Brain microvascular endothelial cell (primary cell): ENCODE data around the gene USP12.

Experiments used
- DNase-seq: peaks from one replicate; pipeline ENCODE4 v3.0.0-alpha.2; 2020
- H3K27ac ChIP-seq: fragments of 250-450 bp; sonication (Bioruptor Pico); 2 replicates; pipeline ENCODE4 v1.5.1; 2020; ENCODE audit warnings: mild to moderate bottlenecking, moderate library complexity
- H3K27me3 ChIP-seq: fragments of 250-450 bp; sonication (Bioruptor Pico); replicated peaks from 2 replicates; pipeline ENCODE4 v1.5.1; 2020; ENCODE audit warnings: mild to moderate bottlenecking
- H3K36me3 ChIP-seq: fragments of 250-450 bp; sonication (Bioruptor Pico); replicated peaks from 2 replicates; pipeline ENCODE4 v1.5.1; 2020; ENCODE audit warnings: mild to moderate bottlenecking
- H3K4me3 ChIP-seq: 2 replicates; pipeline ENCODE4 v1.5.1; 2011; ENCODE audit warnings: low read depth, mild to moderate bottlenecking, control low read depth, low read length, moderate library complexity
- in situ Hi-C: cut with HindIII; loops from 2 replicates; pipeline ENCODE4 v1.10.0; 2017; ENCODE audit warnings: low sequenced_read_pairs, low pct_ligation_motif_present
- TF ChIP-seq, protein P1 (sequence below): IDR thresholded peaks from 2 replicates; pipeline ENCODE4 v1.5.1; 2011; ENCODE audit warnings: low read depth, mild to moderate bottlenecking, moderate library complexity, low read length, control low read depth, inconsistent platforms; ENCODE audit errors: missing control alignments

USP12 gene

DNA sequence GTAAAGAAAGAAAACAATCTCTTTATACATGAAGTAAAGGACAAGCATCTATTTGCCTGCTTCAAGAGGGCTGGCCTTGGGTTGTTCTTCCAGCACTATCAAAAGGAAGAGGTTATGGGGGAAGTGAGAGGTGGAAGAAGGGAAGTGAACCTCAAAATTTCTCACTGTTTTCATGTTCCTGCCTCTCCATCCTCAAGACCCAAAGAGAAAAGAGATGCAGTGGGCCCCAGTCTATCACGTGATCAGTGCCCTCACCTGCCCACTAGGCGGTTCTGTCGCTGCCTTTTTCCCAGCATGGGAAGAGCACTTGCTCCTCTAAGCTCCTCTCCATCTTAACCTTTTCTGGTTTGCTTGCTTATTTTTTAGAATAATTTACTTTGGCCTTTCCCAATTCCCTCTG is 6.2 kb upstream of the USP12 start:
- in situ Hi-C loops: no loop called here
- Histone ChIP-seq H3K27me3 (no peaks in the 10 kb centered on the region), H3K4me3 (no peak overlapping the region), H3K36me3 (no peaks in the 10 kb centered on the region), H3K27ac (no peak overlapping the region)
- no peak for DNase-seq
- TF ChIP-seq, protein P1, sequence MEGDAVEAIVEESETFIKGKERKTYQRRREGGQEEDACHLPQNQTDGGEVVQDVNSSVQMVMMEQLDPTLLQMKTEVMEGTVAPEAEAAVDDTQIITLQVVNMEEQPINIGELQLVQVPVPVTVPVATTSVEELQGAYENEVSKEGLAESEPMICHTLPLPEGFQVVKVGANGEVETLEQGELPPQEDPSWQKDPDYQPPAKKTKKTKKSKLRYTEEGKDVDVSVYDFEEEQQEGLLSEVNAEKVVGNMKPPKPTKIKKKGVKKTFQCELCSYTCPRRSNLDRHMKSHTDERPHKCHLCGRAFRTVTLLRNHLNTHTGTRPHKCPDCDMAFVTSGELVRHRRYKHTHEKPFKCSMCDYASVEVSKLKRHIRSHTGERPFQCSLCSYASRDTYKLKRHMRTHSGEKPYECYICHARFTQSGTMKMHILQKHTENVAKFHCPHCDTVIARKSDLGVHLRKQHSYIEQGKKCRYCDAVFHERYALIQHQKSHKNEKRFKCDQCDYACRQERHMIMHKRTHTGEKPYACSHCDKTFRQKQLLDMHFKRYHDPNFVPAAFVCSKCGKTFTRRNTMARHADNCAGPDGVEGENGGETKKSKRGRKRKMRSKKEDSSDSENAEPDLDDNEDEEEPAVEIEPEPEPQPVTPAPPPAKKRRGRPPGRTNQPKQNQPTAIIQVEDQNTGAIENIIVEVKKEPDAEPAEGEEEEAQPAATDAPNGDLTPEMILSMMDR: peak; percentile 19

DNA sequence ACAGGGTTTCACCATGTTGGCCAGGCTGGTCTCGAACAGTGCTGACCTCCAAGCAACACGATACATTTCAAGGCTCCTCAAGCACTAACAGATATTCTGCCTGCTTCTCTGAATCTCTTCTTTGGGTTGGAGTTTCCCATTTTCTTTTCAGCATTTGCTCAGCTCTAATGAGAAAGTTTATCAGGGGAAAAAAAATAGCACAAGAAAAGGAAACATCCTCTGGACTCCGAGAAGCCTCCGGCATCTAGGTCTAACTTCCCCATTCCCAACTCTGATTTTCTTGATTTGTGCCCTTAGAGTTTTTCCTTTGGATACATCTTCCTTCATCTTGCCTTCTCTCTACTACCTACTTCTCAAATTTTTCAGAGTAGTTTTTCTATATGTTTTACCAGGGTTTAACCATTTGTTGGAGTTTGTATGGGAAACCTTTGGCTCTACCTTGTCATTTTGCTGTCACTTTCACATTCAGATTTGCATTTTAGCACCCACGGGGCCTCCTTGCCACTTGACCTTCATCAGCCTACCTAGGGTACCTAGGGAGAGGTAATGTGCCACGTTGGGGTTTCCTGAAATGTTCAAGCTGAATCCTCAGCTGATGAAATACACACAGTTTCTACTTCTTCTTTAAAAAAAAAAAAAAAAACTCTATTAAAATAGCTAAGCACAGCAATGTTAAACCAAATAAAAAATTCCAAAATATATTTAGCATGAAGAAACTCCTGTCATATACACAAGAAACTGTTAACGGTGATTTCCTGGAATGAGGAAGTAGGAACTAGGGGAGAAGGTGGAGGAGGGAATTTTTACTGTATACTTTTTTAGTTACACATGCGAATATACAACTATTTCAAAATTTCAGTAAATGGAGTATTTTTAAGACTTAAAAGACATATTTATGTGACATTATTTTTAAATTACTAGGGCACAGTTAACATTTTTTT is 5.1 kb upstream of the USP12 start:
- no peak overlapping the region for H3K27ac ChIP-seq
- no peak overlapping the region for H3K4me3 ChIP-seq
- TF ChIP-seq, protein P1: no peak
- DNase-seq: no peak
- in situ Hi-C loops: no loop called here
- H3K27me3 ChIP-seq: no peaks in the 10 kb centered on the region
- H3K36me3 ChIP-seq: no peaks in the 10 kb centered on the region

DNA sequence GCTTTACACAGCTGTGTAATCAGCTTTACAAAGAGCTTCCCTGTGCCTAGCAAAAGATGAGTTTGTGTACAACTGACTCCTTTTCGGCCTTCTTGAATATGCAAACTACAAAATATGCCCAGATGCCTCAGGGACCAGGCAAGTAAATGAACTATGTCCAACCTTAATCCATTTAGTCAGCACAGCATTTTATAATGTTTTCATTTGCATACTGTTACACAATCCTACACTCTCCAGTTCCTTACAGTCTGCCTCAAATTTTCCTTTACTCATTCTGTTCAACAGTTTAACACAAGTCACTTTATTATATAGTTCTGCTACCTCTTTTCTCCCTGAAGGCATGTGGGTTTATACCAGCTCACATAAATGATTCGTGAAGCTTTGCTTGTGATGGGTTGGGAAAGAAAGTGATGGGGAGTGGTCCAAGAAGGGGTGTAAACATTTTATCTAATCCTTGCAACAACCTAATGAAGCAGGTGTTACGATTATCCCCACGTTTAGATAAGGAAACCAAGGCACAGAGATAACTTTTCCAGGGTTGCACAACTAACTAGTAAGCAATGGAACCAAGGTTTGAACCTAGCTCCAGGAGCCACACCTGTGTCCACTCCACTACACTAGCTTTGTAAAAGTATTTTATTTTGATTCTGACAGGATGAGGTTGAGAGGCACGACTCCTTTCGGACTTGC is 3.3 kb upstream of the USP12 start:
- Histone ChIP-seq H3K4me3 (no peak overlapping the region), H3K27me3 (no peaks in the 10 kb centered on the region), H3K27ac (no peak overlapping the region), H3K36me3 (no peaks in the 10 kb centered on the region)
- TF ChIP-seq, protein P1: no peak
- no peak for DNase-seq
- in situ Hi-C loops: no loop called here

DNA sequence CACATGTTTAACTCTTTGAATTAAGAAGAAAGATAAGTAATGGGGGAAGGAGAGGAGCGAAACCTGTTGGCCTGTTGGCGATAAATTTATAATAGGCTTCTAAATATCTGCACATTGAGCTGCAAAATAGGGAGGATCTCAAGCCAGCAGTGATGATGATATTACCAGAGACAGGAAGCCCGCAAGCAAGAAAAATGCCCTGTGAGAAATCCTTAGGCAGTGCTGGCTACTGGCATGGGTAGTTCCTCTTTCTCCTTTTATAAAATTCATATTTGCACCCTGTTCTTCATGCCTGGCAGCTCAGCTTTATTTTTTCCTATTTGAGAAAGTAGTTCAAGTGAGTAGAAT is 858 bp upstream of the USP12 start:
- in situ Hi-C loops: no loop called here
- peak; percentile 58 for DNase-seq

DNA sequence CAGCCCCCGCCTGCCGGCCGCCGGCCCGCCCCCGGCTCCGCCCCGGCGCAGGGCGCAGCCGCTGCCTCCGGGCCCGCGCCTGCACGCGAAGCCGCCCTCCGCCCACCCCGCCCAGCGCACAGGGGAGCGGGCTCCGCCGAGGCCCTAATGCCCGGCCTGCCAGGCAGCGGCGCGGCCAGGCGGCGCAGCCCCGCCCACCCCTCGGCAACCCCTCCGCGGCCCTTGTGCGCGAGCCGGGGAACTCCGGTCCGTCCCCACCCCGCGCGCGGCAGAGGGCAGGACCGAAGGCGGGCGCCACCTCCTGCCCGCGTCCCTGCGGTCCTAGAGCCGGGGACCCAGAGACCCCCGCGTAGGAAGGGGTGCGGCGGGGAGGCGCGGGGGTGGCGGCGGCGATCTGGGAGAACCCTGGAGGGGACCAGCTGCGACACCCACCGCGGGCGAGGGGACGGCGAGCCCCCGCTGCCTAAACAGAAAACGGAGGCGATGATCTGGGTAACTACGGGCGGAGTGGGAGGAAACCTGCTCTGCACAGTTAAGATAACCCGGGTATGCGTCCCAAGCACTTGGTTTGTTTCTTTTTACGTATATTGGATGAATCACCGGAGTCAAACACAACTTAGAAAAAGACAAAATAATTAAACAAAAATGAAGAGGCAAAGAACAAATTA is 350 bp upstream of the USP12 start:
- Histone ChIP-seq H3K36me3 (no peaks in the 10 kb centered on the region), H3K27ac (peak overlapping the region; percentile 93), H3K4me3 (peak overlapping the region; percentile 71), H3K27me3 (no peaks in the 10 kb centered on the region)
- in situ Hi-C loops: no loop called here
- TF ChIP-seq, protein P1: no peak
- peak; percentile 73 for DNase-seq

More for the DNA sequence above, 858 bp upstream of the USP12 start:
- H3K27me3 ChIP-seq: no peaks in the 10 kb centered on the region
- TF ChIP-seq, protein P1: no peak
- peak overlapping the region; percentile 93 for H3K27ac ChIP-seq
- H3K36me3 ChIP-seq: no peaks in the 10 kb centered on the region
- H3K4me3 ChIP-seq: peak overlapping the region; percentile 71
